HUDEP-2 (cell line): ENCODE measurements around the gene ACTA1.
"Not testable (repeated sequence)": the region's sequence is repeated elsewhere in the genome, so short reads cannot be mapped to it uniquely, and the experiment has no call there.

ENCODE experiments used
- DNase-seq, 76 experiments: peaks; one replicate each; lab custom pipeline; 2025; ENCODE audit not compliant: unreplicated experiment in 76 of 76; lab: John Stamatoyannopoulos, UW

Gene ACTA1

GRCh38 chr1:229445828-229446227 is 11.9 kb upstream of the ACTA1 start:
- no peak for DNase-seq

- DNase-seq, result no peak
Observed at GRCh38 chr1:229440851-229441537, 7.1 kb upstream of the ACTA1 start.

GRCh38 chr1:229438021-229438420 is 4.1 kb upstream of the ACTA1 start:
- no peak for DNase-seq

GRCh38 chr1:229437443-229437842 is 3.5 kb upstream of the ACTA1 start:
- DNase-seq, result no peak

- DNase-seq, result no peak
Observed at GRCh38 chr1:229436201-229436600, 2.3 kb upstream of the ACTA1 start.

- DNase-seq, result no peak
Observed at GRCh38 chr1:229434641-229435051, 752 bp upstream of the ACTA1 start.

GRCh38 chr1:229433364-229434004 is 410 bp downstream of the ACTA1 start:
- no peak for DNase-seq

- DNase-seq, result no peak
Observed at GRCh38 chr1:229432905-229433304, 989 bp downstream of the ACTA1 start.

GRCh38 chr1:229432116-229432461 is 1.8 kb downstream of the ACTA1 start:
- DNase-seq, result no peak

GRCh38 chr1:229431284-229432115 is 2.4 kb downstream of the ACTA1 start:
- DNase-seq, result no peak

- DNase-seq, result peak in 48 of 76 experiments; percentile 2 to 66 (median 34)
Observed at GRCh38 chr1:229430761-229431283, 3.1 kb downstream of the ACTA1 start.

GRCh38 chr1:229428256-229428655 is 5.6 kb downstream of the ACTA1 start:
- no peak for DNase-seq

- DNase-seq, result no peak
Observed at GRCh38 chr1:229427572-229427971, 6.3 kb downstream of the ACTA1 start.

- DNase-seq, result no peak
Observed at GRCh38 chr1:229425564-229426159, 8.2 kb downstream of the ACTA1 start.

GRCh38 chr1:229420765-229421164 is 13.1 kb downstream of the ACTA1 start:
- DNase-seq, result no peak

GRCh38 chr1:229420224-229420623 is 13.7 kb downstream of the ACTA1 start:
- DNase-seq, result no peak

GRCh38 chr1:229418586-229418985 is 15.3 kb downstream of the ACTA1 start:
- not testable (repeated sequence) for DNase-seq

GRCh38 chr1:229412810-229413209 is 21.1 kb downstream of the ACTA1 start:
- DNase-seq, result not testable (repeated sequence)

GRCh38 chr1:229412056-229412455 is 21.8 kb downstream of the ACTA1 start:
- DNase-seq, result no peak

GRCh38 chr1:229411434-229412055 is 22.3 kb downstream of the ACTA1 start:
- DNase-seq, result no peak
